SK-MEL-5 (cell line): ENCODE results near the gene MYOG. TPM values are rescaled to one million over a fixed set of nuclear protein-coding genes. Genes with fewer than 3 reads are reported as not detected.

Experiments used
- DNase-seq: peaks from one replicate; pipeline ENCODE4 v3.0.0-alpha.2; 2016; ENCODE audit warnings: low read depth, low spot score
- in situ Hi-C: cut with HindIII; loops from 2 replicates; pipeline ENCODE4 v1.10.0; 2016; ENCODE audit warnings: low sequenced_read_pairs, high pct_unique_total_duplicates, low pct_unique_long_range_greater_than_20kb
- total RNA-seq: library from RNA; depleted of rRNA; stranded (reverse); fragments of >200 nt; shearing (Covaris generic); gene quantifications from 2 replicates; pipeline ENCODE4 v1.2.3, GENCODE V29; 2014

The MYOG gene
- total RNA-seq, 1 experiment from 2014 or later: not detected

DNA sequence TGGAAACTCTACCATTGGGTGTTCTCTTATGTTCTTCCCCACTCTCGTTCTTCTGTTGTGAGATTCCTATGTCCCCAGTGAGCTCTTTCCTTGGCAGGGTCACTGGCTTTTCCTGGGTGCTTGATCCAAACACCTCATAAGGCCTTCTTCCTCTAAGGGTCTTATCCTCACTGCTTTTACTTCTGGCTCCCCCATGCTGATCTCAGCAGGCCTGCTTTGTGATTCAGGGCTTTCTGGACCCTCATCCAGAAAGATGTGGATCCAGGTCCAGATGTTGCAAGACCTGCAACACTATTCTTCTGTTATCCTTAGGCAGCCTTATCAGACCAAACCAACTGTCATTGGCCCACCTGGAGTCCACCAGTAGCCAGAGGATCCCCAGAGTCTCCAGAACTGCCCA, 11.2 kb upstream of the MYOG start:
- in situ Hi-C loops: no loop called here
- no peak for DNase-seq

DNA sequence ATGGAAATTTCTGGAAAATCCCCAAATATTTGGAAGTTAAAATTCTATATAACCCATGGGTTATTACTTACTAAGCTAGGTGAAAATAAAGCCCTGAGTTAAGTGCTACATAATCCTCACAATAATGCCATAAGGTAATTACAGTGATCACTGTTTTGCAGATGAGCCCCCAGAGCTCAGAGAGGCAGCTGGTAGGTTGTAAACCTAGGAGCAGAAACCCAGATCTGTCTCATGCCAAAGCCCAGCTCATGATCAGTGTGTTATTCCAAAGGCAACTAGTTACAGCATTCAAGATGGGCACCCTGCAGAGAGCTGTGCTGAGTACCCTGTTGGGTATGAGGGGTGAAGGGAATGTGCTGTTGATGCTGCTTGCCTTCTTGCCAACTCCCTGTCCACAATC, 10.8 kb upstream of the MYOG start:
- no peak for DNase-seq
- in situ Hi-C loops: no loop called here

DNA sequence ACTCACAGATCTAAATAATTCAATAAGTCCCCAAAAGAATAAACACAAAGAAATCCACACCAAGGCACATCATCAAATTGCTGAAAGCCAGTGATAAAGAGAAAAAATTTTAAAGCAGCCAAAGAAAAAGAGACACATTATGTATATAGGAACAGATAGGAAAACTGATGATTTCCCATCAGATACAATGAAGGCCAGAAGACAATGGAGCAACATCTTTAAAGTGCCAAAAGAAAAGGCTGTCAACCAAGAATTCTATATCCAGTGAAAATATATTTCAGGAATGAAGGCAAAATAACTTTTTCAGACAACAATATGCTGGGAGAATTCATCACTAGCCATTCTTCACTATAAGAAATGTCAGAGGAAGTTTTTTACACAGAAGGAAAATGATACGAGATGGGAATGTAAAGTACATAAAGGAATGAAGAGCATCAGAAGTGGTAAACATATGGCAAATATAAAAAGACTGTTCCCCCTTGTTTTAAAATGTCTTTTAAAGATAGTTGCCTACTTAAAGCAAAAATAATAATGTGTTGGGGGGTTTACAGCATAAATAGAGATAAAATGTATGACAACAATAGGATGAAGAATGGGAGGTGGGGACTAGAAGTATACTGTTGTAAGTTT, 9.4 kb upstream of the MYOG start:
- DNase-seq: no peak
- in situ Hi-C loops: no loop called here

DNA sequence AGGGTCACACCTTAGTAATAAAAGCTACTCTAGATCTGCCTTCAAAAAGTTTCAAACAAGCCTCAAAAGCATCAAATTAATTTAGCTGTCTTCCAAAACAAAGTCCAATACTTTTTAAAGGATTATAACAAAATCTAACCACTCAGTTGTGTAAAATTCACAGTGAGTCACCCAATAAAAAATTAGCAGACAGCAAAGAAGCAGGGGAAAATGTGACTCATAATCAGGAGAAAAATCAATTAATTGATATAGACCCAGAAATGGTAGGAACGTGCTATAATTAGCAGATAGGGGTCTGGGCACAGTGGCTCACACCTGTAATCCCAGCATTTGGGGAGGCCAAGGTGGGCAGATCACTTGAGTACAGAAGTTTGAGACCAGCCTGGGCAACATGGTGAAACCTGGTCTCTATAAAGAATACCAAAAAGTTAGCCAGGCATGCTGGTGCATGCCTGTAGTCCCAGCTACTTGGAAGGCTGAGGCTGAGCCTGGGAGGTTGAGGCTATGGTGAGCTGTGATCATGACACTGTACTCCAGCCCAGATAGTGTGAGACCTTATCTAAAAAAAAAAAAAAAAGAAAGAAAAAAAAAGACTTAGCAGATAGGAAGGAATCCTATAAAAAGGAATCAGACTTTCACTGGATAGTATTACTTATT, 8.1 kb upstream of the MYOG start:
- DNase-seq: no peak
- in situ Hi-C loops: no loop called here

DNA sequence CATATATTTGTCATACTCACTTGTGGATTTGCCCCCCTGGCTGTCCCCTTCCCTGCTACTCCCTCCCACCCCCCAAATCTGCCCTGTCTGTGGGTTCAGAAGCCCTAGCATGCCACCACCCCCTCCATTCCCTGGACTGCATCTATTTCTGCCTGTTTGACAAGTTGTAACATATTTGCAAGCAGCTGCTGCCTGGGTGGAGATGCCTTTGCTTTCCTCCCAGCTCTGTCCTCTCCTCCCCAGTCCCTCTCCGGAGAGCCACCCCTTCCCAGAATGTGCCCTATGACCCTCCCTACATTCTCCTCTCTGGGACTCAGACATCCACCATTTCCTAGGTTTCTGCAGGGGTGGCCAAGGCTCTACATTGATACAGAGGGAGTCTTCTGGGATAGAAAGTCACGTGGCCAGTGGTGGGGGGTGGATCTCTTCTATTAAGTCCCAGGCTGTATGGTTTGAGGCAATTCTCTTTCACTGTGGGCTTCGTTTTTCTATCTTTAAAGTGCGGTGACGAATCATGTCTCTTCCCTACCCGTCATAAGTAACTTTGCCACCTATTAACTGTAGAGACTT, 6.0 kb upstream of the MYOG start:
- DNase-seq: no peak
- in situ Hi-C loops: no loop called here

DNA sequence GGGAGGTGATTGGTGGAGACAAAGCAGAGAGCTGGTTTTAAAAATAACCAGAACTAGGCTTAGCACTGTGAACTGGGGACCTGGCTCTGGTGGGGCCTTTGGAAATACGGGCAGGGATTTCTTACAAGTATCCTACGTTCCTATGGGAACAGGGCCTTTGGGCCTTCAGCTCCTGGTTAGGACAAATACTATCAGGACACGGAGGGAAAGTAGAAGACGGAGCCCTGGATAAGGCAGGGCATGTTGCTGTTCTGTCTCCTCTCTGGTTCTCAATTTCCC, 5.3 kb upstream of the MYOG start:
- no peak for DNase-seq
- in situ Hi-C loops: no loop called here

DNA sequence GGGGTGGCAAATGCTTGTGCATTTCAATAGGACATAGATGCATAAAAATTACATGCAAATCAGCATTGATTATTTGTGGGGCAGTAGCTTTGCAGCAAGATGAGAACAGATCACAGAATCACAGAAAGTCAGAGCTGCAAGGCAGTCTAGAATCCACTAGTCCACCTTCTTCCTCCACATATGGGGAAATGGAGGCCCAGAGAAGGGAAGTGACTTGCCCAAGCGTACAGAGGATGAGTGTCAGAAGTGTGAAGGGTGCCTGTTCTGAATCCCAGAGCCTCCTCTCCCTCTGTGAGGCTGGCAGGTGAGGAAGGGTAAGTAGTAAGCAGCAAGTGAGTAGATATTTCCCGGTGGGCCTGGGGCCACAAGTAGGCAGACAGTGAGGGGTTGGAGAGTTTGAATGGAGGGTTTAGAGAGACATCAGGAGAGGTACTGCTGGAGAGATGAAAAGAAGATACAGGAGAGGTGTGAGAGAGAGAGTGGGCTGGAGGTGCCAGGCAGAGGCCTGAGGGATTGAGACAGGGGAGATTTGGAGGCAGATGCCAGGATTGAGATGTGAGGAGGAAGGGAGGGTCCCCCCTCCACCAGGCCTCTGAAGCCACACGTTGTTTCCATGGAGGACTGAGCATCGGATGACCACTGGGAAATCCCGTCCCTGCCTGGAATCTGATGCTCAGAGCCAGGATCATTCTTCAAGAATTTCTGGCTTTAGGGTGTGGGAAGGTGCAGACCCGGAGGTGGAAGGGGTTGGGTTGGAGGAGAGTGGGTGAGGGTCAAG, 4.8 kb upstream of the MYOG start:
- no peak for DNase-seq
- in situ Hi-C loops: no loop called here

DNA sequence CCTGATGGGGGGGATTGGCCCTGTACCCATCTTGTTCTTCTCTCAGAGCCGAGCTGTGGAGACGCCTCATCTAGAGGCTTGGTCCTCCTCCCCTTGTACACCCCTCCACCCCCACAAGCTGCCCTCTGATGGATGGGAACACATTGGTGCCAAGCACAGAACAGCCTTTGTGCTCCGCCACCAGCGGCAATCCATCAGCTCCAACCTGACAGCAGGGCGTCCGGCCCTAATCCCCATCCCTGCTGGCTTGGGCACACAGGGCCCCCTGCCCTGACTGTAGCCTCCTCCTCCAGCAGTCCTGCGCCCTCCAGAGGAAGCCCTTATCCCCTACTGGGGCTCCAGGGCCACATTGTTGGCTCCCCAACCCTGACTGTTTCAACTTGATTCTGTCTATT, 3.8 kb upstream of the MYOG start:
- peak; percentile 7 for DNase-seq
- in situ Hi-C loops: no loop called here

DNA sequence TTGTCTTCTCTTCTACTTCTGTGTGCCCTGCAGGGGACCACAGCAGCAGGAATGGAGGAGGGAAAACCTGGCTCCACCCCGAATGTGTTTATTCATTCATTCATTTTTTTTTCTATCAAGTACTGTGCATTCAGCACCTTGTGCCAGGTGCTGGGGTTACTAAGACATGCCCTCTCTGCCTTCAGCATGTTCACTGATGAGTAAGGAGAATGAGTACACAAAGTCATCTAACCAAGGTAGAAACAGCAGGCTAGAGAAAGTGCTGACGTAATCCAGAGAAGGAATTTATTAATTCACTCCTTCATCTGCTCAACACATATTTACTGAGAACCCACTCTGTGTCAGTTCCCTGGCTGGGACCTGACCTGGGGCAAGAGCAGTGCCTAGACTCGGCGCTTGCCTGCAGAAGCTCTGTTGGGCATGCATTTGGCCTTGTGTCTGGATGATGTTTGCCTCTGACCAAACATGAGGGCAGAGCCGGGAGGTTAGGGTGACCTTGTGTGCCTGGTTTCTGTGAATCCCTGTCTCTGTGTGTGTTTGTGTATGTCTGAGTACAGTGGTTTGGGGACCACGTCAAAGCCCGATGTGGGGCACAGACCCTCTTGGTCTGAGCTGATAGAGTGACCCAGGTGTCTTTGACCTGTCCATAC, 3.3 kb upstream of the MYOG start:
- no peak for DNase-seq
- in situ Hi-C loops: no loop called here

DNA sequence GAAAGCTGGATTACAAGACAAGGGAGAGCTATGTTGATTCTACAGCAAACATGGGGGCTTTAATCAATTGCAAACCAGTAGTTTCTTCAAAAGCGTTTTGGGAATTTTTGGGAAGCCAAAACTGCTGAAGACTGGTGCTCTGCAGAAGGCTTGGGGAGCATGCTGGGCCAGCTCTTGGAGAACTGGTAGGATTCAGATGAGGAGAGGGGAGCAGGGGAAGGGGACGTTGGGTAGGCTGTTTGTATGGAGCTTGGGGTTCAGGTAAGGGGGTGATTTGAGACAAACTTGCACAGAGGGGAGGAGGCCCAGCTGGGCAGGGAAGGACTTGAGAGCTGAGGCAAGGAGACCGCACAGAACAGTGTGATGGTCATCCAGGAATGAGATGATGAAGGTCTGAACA, 2.6 kb upstream of the MYOG start:
- no peak for DNase-seq
- in situ Hi-C loops: no loop called here

DNA sequence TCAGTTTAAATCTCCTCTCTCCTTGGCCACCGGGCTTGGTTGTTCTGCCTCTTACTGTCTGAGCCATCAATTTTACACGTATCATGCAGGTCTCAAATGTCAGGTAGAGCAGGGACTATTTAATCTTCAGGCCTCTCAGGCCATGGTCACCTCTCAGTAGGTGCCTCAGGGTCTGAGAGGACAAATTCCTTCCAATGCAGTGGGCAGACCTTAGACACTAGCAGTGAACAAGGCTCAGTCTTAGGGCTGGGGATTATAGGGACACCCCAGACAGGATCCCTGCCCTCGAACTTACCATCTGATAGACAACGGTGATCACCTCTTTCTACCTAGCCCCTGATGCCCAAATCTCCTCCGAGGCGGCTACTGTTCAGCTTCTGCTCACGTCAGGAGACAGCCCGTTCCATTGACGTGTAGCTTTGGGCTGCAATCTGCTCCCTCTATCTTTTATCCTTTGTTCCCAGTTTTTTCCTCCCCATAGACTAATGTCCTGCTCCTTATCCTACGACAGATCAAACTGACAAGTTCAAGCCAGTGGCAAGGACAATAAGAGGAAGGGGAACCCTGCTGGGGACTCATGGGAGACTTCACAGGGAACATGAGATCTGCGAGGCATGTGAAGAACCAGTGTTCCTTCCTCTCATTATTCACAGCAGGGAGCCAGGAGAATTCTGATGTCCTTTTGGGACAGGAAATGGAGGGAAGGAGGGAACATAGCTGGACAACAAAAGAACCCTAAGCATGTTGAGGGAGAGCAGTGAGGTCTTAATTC, 1.4 kb upstream of the MYOG start:
- in situ Hi-C loops: no loop called here
- DNase-seq: peak; percentile 4

DNA sequence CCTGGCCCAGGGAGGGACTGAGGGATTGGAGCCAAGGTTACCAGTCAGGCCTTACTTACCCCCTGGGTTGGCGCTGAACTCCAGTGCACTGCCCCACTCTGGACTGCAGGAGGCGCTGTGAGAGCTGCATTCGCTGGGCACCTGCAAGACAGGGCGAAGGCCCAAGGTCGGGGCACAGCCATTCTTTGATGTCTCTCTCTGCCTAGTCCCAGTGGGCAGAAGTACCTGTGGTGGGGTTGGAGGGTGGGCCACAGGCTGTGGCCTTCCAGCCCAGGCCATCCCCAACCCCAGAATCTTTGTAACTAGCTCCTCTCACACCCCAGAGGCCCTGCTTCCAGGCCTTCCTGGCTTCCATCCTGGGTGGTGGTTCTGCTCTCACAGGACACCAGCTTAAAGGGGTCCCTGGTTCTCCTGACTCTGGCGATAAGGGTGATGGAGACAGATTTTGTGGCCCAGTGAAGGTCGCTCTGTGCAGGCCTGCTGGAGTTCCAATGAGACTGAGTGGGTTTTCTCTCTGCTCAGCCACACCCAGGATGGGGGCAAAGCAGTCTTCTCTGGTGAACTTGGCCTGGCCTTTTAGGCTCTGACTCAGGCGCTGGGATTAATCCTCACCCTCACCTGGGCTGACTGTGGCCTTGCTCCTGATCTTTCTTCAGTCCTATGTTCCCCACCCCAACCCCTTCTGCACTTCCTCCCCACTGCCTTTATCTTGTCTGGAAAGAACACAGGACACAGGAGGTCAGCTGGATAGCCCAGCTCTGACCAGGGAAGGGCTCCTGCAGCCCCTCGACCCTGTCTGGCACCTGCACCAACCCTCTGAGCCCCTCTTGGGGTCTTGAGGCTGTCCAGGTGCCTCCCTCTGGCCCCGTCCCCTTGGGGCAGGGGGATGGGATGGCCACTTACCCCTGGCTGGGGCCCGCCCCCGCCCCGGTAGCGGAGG, 954 bp downstream of the MYOG start:
- in situ Hi-C loops: no loop called here

DNA sequence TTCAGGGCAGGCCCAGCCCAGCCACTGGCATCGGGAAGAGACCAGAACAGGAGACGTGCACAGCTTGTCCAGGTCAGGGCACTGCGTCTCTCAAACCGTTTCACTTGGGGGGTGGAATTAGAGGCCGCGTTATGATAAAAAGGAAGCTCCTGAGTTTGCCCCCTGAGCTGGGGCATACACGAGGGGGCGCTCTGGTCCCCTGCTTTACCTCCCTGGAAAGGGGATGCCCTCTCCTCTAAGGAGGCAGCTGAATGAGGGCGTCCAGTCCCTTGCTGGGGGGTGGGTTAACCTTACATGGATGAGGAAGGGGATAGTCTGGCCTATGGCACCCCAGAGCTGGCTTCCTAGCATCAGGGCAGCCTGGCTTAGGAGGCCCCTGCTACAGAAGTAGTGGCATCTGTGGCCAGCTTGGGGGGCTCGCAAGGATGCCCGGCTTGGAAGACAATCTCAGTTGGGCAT, 2.3 kb downstream of the MYOG start:
- peak; percentile 14 for DNase-seq
- in situ Hi-C loops: no loop called here

More for the DNA sequence above, 954 bp downstream of the MYOG start:
- DNase-seq: peak; percentile 64

DNA sequence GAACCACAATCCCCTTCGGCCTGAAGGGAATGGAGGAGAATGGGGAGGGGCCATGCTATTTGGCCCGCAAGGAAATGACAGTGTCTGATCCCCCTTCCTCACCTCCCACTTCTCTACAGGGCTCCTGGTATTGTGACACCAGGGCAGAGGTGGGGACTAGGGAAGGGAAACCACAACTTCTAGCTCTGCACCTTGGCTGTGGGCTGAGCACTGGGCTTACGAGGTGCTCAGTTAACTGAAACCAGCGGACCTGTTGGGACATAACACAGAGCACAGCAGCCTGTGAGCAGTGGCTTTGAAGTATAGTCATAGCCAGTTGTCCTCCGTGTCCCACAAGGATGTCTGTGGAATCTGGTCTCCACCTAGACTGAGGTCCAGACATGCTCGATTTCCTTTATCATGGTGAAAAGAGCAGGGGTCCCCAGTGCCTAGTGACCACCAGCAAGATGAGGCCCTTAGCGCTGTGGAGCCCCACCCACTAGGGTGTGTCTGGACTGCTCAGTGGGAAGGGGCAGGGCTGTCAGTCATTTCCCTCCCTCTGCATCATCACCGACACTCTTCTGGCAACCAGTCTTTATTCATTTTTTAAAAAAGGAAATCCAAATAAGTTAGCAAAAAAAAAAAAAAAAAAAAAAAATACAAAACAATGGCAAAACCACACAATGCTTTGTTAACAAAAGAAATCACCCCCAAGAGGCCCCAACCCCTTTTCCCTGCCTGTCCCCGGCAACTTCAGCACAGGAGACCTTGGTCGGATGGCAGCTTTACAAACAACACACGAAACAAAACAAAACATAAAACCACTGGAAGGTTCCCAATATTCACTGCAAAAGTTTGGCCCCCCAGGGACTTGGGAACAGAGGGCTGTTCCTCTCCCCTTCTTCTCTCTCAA, 3.0 kb downstream of the MYOG start:
- DNase-seq: no peak

DNA sequence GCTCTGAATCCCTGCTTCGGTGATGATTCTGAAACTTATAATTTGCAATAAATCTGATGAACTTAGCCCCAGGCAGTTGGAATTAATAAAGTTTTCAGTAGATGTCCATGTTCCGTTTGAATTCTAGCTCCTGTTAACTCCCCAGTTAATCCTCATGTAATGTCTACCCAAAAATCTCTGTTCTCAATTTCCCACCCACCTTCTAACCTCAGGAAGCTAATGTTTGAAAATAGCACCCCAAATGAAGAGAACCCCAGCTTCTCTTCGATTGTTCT, 3.6 kb downstream of the MYOG start:
- no peak for DNase-seq
- in situ Hi-C loops: no loop called here

More for the DNA sequence above, 3.0 kb downstream of the MYOG start:
- in situ Hi-C loops: no loop called here
